ENCODE results near the gene ESPNL. TPM values are rescaled to one million over a fixed set of nuclear protein-coding genes. Genes with fewer than 3 reads are reported as not detected.

ESPNL gene
- polyA plus RNA-seq, 1 donor from 2014 or later, result 5.5 TPM

DNA sequence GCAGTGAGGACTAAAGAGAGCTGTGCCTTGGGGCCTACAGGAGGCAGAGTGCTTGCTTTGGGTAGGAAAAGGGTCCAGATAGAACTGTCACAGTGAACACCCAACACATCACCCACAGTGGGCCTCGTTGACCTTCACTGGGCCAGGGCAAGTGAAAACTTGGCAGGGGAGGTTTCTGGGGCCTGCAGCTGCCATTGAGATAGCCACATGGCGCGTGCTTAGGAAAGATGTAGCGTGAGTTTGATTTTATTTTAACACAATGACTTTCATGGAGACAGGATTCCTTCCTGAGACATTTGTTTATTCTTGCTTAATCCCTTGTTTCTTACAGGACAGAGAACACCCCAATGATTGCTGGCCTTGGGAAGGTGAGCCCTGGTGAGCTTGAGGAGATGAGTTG lies 9.3 kb upstream of the ESPNL start:
- H3K27ac Mint-ChIP-seq, result peak overlapping the region in 1 of 3 donors; percentile 39
- no peaks in the 10 kb centered on the region for H3K36me3 Mint-ChIP-seq
- peaks cover 7 to 12% (median 8%) of the 10 kb centered on the region in 3 donors for H3K4me1 Mint-ChIP-seq
- no peak overlapping the region for H3K4me3 Mint-ChIP-seq
- H3K27me3 Mint-ChIP-seq, result no peaks in the 10 kb centered on the region
- H3K9me3 Mint-ChIP-seq, result no peaks in the 10 kb centered on the region

GRCh38 chr2:238091436-238092060 lies 8.6 kb upstream of the ESPNL start:
- Mint-ChIP-seq H3K4me3 (no peak overlapping the region), H3K9me3 (no peaks in the 10 kb centered on the region), H3K36me3 (no peaks in the 10 kb centered on the region), H3K27ac (no peak overlapping the region), H3K27me3 (no peaks in the 10 kb centered on the region), H3K4me1 (peaks cover 7 to 12% (median 8%) of the 10 kb centered on the region in 3 donors)

GRCh38 chr2:238092486-238093035 lies 7.6 kb upstream of the ESPNL start:
- H3K9me3 Mint-ChIP-seq, result no peaks in the 10 kb centered on the region
- no peak overlapping the region for H3K27ac Mint-ChIP-seq
- peaks cover 0 to 5% (median under 1%) of the 10 kb centered on the region in 3 donors for H3K4me1 Mint-ChIP-seq
- H3K27me3 Mint-ChIP-seq, result no peaks in the 10 kb centered on the region
- no peaks in the 10 kb centered on the region for H3K36me3 Mint-ChIP-seq
- no peak overlapping the region for H3K4me3 Mint-ChIP-seq

DNA sequence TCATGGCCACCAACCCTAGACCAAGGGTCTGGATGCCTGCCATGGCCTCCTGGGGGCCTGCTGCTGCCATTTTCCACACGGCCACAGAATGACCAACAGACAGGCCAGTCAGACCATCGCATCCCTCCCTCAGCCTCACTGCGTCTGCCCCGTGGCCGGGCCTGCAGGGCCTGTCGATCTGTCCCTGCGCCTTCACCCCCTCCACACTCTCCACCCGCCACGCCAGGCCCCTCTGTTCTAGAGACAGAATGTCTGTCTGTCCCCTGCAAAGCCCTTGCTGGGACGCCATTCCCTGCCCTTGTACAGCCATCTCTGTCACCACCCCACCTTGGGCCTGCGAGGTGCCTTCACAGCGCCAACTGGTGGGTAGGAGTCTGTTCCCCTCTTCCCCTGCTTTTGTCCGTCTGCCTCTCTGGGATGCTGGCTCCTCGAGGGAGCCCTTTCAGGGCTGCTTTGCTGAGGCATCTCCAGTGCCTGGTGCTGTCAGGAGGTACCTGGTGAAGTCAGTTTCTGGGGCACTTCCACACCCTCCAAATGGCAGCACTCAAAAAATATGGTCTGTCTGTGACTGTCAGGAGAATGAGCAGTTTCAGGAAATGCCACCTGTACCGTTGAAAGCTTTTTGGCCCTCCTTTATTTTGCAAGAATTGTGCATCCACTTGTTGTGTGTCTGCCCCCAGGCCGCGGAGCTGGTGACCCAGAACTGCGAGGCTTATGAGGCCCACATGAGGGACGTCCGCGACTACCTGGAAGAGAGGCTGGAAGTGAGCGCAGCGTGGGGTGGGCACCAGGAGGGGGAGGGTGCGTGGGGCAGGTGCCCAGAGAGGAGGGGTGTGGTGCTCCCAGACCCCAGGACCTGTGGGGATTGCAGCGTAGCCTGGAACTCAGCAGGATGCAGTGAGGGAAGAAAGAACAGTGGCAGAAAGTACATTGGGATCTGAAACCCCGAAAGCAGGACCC lies 6.7 kb upstream of the ESPNL start:
- Mint-ChIP-seq H3K27ac (peak overlapping the region in 1 of 3 donors; percentile 47), H3K36me3 (no peaks in the 10 kb centered on the region), H3K4me1 (peaks cover 0 to 6% (median 3%) of the 10 kb centered on the region in 3 donors), H3K27me3 (no peaks in the 10 kb centered on the region), H3K9me3 (no peaks in the 10 kb centered on the region), H3K4me3 (no peak overlapping the region)

- Mint-ChIP-seq H3K27me3 (no peaks in the 10 kb centered on the region), H3K4me3 (no peak overlapping the region), H3K27ac (peak overlapping the region in 1 of 3 donors; percentile 47), H3K4me1 (peaks cover 11 to 15% (median 14%) of the 10 kb centered on the region in 3 donors), H3K9me3 (no peaks in the 10 kb centered on the region), H3K36me3 (no peaks in the 10 kb centered on the region)
Observed at GRCh38 chr2:238094438-238095022, 5.6 kb upstream of the ESPNL start.

GRCh38 chr2:238095143-238095542 lies 5.0 kb upstream of the ESPNL start:
- no peaks in the 10 kb centered on the region for H3K36me3 Mint-ChIP-seq
- H3K4me1 Mint-ChIP-seq, result peaks cover 12 to 15% (median 12%) of the 10 kb centered on the region in 3 donors
- no peak overlapping the region for H3K4me3 Mint-ChIP-seq
- no peaks in the 10 kb centered on the region for H3K9me3 Mint-ChIP-seq
- no peak overlapping the region for H3K27ac Mint-ChIP-seq
- no peaks in the 10 kb centered on the region for H3K27me3 Mint-ChIP-seq

DNA sequence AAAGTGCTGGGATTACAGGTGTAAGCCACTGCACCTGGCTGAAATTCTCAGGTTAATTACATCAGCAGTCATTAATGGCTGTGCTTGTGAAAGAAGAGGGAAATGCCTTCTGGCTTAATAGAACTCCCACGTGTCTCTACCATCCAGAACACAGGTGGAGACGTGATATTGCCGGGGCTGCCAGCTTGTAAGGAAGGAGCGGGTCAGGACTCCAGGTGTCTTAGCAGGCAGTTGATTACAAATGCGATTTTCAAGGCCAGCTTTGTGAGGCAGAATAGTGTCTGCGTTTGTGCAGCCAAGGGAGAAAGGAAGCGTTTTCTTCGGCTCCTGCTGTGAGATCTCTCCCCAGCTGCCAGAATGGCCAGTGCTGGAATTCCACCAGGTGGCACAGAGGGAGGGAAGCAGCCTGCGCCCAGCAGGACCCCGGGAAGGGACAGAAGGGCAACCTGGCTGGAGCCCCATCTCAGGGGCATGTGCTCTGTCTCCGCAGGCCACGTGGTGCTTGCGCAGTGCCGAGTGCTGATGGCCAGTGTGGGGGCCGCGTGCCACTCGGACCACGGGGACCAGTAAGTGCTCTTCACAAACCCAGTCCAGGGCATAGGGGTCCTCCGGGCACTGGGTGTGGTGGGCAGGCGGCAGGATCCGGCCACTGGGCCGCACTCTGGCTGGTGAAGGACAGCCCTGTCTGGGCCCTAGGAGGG lies 3.7 kb upstream of the ESPNL start:
- Mint-ChIP-seq H3K4me3 (no peak overlapping the region), H3K27ac (no peak overlapping the region), H3K4me1 (peaks cover 12 to 15% (median 12%) of the 10 kb centered on the region in 3 donors), H3K36me3 (no peaks in the 10 kb centered on the region), H3K27me3 (no peaks in the 10 kb centered on the region), H3K9me3 (no peaks in the 10 kb centered on the region)

DNA sequence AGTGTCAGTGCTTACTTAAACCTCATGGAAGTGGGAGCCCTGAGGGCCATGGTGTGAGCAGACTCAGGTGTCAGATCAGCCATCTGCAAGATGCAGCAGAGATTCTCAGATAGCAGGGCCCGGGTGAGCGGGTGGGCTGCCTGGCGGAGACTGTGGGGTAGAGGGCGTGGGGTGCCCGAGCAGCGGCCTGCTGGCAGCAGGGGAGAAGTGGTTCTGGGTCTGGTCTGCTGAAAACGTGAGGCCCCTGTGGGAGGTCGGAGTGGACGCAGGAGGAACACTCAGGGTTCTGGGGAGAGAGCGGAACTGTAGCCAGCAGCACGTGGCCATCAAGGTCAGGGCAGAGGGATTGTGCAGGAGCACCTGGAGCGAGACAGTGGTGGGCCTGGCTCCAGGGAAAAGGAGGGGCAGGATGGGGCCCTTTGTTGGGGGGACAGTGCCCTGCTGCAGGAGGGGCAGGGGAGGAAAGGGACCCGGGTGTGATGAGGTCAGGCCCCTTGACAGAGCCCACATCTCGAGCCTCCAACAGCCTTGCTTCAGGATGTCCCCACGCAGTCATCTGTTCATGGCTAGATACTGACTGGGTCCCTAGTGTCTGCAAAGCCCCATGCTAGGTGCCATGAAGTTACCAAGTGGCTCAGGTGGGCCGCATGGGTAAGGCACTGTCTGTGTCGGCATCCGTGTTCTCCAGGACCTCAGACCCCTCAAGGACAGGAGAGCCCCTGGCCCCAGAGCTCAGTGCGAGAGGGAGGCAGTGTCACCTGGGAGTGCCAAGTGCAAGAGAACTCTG lies 2.7 kb upstream of the ESPNL start:
- H3K9me3 Mint-ChIP-seq, result no peaks in the 10 kb centered on the region
- peak overlapping the region in 2 of 3 donors; percentile 88 to 90 for H3K27ac Mint-ChIP-seq
- H3K4me1 Mint-ChIP-seq, result peaks cover 12 to 15% (median 12%) of the 10 kb centered on the region in 3 donors
- H3K4me3 Mint-ChIP-seq, result peak overlapping the region in 1 of 4 donors; percentile 9
- no peaks in the 10 kb centered on the region for H3K27me3 Mint-ChIP-seq
- H3K36me3 Mint-ChIP-seq, result no peaks in the 10 kb centered on the region

GRCh38 chr2:238097988-238098871 lies 1.9 kb upstream of the ESPNL start:
- Mint-ChIP-seq H3K9me3 (no peaks in the 10 kb centered on the region), H3K4me1 (peaks cover 11 to 15% (median 12%) of the 10 kb centered on the region in 3 donors), H3K36me3 (no peaks in the 10 kb centered on the region), H3K4me3 (peak overlapping the region; percentile 65 to 95 (median 80)), H3K27ac (peak overlapping the region; percentile 52 to 97 (median 59)), H3K27me3 (no peaks in the 10 kb centered on the region)

DNA sequence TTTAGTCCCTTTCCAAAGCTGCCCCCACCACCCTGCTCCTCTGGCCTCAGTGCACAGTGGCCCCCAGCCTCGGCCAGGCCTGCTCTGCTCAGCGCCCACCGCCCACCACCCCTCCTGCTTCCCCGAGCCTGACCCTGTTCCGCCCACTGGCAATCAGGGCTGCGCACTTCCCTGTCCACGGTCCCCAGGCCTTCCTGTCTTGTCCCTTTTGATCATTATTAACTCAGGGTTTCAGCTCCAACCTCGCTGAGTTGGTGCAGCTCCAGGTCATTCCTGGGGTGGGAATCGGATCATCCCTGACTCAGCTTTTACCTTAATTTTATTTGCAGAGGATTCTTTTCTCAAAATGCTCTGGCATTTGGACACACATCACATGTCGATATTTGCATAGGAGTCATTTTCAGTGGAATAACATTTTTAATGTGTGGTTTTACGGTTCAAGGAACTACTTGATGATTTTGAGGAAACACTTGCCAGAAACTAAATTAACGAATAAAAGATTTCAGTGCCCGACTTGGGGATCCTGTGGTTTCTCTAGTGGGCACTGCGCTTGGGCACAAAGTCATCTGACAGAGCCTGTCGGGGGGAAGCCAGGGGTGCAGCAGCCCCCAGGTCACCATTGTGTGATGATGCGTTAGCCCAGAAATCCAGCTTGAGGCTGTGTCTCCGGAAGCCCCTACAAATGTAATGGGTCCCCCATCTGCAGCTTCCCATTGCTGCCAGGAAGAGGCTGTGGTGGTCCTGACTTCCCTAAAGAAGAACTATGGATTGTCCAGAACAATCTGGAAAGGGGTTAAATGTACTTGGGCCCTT lies 1.0 kb upstream of the ESPNL start:
- H3K27me3 Mint-ChIP-seq, result no peaks in the 10 kb centered on the region
- H3K9me3 Mint-ChIP-seq, result no peaks in the 10 kb centered on the region
- peaks cover 11 to 15% (median 12%) of the 10 kb centered on the region in 3 donors for H3K4me1 Mint-ChIP-seq
- peak overlapping the region; percentile 65 to 95 (median 80) for H3K4me3 Mint-ChIP-seq
- peak overlapping the region; percentile 52 to 97 (median 80) for H3K27ac Mint-ChIP-seq
- H3K36me3 Mint-ChIP-seq, result no peaks in the 10 kb centered on the region

DNA sequence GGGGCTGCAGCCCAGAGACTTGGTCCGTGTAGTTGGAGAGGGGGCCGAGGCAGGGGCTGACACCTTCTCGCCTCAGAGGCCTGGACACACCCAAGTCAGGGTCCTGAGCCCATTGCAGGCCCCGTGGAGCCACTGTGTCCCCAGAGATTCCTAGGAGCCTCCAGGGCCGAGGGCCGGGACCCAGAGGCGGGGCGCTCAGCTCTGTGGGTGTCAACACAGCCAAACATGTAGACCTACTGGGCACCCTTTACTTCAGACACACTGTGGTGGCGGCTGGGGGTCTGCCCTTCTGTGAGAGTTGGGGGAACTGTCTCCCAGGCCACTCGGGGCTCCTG lies 459 bp upstream of the ESPNL start:
- Mint-ChIP-seq H3K4me1 (peaks cover 11 to 15% (median 12%) of the 10 kb centered on the region in 3 donors), H3K4me3 (peak overlapping the region in 2 of 4 donors; percentile 65 to 93), H3K27ac (no peak overlapping the region), H3K36me3 (no peaks in the 10 kb centered on the region), H3K27me3 (no peaks in the 10 kb centered on the region), H3K9me3 (no peaks in the 10 kb centered on the region)
